ENCODE data around the gene TNRC6C.
"Not testable (repeated sequence)": the region's sequence is repeated elsewhere in the genome, so short reads cannot be mapped to it uniquely, and the experiment has no call there.

TNRC6C gene

DNA sequence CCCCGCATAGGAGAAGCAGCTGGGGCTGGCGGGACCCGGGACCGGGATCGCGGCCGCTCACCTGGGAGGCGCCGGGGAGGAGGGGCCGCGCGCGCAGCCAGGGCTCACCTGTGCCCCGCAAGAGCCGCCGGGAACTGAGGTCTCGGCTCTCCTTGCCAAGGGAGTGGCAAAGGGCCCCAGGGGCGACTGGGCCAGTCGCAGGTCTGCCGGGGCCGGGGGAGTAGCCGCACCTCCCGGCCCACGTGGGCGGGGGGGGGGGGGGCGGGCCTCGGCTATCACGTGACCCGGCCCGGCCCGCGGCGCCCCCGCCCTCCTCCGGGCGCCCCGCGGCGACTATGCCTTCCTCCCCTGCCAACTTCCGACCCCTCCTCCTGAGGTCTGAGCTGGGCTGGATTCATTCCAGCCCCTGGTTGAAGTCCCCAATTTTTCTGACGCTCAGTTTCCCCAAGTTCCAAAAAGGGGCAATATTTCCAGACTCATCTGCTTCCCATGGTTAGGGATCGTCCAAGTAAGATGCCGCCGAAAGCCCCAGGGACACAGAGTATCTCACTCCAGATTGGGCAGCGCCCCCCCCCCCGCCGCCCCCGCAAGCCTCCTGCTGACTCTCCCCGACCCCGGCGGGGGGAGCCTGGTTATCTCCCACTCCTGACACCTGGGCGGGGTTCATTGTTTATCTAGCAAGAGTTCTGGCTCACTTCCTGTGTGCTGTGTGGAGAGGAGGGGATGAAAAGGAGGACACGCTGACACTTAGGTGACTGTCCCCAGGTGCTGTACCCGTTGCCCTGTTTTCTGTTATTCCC is 170.2 kb downstream of the TNRC6C start, which contains the start of gene TMC6:
TSS of gene TMC6 (minus strand) at position 205 of the 800 bp plus-strand sequence. CDS start 1,923 bp downstream, outside the sequence.
- DNase-seq: peak; percentile 73

DNA sequence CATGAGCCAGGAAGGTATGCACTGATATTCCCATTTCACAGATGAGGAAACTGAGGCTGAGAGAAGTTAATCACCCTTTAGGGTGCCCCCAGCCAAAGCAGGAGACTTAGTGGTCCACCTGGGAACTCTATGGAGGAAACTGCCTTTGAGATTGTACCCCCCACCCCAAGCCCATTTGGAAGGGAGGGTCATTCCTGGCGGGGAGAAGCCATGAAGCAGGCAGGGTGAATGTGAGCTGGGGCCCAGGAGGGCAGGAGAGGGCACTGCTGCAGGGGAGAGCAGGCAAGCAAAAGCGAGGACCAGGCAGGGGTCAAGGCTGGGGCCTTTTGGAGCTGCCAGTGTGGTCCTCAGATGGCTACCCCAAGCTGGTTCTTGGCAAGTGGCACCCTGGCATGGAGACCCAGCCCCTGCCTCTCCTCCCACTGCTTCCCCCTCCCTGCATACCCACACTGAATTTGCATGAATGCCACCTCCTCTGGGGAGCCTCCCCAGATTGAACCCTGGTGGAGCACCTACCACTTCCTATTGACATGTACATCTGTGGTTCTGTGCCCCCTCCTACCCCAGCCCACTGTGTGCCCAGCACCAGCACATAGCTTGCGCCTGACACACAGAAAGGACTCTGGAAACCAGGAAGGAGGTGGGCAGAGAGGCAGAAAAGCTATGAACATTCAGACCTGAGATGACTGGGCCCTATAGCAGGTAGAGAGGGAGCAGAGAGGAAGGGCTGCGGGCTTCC is 171.0 kb downstream of the TNRC6C start:
- no peak for DNase-seq

DNA sequence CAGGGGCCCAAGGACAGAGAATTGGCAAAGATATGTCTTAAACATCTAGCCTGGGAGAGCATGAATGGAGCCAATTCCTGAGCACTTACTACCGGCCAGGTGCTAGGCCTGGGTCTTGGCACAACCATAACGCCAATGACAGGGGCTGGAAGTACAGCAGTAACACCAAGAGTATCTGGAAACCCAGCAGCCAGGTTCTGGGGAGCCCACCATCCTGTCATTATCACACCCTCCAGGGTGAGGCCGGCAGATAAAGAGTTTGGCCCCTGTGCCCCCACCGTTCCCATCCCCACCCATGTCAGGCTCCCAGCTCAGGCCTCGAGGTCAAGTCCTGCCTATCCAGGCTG is 171.6 kb downstream of the TNRC6C start:
- no peak for DNase-seq

DNA sequence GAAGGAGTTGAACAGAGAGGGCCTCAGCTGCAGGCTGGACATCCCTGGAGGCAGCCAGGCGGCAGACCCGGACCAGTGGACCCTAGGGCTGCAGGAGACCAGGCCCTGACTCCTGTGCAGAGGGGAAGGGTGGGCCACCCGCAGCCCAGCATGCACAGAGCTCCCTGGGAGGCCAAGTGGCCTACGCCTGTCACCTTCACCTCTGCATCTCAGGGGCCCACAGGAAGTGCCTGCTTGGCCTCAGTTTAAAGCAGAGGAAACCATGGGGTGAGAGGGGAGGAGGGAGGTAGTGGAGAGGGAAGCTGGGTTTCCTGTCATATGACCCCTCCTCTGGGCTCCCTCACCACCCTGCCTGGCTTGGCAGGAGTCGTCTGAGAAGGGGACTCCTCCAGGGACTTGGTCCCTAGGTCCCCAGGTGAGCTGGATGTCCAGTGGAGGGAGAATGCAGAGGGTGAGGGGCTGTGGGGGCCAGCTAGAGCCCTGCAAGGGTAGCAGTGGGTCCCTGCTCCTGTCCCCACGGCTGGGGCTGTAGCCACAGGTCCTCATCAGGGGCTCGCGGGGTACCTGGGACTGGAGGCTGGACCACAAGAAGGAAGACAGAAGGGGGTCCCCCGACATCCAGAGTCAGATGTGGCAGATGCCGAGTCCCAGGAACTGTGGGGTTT is 172.1 kb downstream of the TNRC6C start, which contains the start of gene TMC8:
TSS of gene TMC8 (plus strand) at position 335 of the 665 bp plus-strand sequence. CDS start 818 bp downstream, outside the sequence.
- DNase-seq: peak; percentile 70

DNA sequence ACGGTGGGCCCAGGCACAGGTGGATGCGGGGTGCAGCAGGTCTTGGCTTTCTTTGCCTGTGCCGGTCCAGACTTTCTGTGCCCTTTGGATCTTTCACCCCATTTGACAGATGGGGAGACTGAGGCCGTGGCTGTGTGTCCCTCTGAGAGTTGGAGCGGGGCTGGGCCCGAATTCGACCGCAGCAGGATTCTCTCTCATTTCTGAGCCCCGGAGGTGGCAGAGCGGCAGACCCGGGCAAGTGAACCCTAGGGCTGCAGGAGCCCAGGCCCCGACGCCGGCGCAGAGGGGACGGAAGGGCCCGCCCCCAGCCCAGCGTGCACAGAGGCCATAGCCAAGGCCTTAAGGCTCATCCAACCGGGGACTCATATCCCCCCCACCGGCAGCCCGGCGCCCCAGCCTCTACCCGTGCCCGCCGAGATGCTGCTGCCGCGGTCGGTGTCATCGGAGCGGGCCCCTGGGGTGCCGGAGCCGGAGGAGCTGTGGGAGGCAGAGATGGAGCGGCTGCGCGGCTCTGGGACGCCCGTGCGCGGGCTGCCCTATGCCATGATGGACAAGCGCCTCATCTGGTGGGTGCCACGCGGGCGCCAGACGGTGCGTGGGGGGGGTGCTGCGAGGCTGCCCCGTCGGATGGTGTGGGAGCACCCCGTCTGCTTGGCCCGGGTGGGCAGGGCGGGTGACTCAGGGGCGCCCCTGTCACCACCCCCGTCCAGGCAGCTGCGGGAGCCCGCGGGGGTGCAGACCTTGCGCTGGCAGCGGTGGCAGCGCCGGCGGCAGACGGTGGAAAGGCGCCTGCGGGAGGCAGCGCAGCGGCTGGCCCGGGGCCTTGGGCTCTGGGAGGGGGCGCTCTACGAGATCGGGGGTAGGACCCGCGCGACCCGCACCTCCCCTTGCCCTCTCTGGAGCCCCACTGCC is 172.9 kb downstream of the TNRC6C start:
- DNase-seq: peak; percentile 45

DNA sequence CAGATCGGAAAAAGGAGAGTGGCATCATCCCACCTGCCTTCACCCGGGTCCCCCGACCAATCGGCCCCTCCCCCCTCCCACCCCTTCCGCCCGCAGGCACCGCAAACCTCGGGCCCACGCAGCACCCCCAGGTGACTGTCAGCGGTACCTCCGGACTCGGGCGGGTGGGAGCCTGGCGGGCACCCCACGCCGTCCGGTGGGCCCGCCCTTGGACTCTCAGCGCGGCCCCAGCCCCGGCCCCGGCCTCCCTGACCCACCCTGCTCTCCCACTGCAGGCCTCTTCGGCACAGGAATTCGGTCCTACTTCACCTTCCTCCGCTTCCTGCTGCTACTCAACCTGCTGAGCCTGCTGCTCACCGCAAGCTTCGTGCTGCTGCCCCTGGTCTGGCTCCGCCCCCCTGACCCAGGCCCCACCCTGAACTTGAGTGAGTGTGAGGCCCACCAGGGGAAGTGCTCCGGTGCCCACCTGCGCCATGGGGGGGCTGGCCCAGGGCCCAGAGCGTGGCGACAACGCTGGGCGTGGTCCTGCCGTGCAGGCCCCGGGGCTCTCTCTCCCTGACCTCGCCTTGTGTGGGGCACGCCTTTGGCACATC is 173.7 kb downstream of the TNRC6C start:
- DNase-seq: no peak

DNA sequence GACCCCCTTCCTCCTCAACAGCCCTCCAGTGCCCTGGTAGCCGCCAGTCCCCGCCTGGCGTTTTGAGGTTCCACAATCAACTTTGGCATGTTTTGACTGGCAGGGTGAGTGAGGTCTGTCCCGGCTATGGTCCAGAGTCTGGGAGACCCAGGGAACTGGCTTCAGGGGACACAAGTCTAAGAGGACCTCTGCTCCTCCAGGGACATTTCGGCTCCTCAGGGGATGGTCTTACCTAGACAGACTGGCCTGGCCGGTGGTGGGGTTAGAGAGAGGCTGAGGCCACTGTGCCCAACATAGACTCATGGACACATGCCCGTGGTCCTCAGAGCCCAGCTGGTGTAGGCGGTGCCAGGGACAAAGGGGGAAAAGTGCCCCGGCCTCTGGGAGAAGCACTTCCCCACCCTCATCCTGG is 174.3 kb downstream of the TNRC6C start:
- no peak for DNase-seq

DNA sequence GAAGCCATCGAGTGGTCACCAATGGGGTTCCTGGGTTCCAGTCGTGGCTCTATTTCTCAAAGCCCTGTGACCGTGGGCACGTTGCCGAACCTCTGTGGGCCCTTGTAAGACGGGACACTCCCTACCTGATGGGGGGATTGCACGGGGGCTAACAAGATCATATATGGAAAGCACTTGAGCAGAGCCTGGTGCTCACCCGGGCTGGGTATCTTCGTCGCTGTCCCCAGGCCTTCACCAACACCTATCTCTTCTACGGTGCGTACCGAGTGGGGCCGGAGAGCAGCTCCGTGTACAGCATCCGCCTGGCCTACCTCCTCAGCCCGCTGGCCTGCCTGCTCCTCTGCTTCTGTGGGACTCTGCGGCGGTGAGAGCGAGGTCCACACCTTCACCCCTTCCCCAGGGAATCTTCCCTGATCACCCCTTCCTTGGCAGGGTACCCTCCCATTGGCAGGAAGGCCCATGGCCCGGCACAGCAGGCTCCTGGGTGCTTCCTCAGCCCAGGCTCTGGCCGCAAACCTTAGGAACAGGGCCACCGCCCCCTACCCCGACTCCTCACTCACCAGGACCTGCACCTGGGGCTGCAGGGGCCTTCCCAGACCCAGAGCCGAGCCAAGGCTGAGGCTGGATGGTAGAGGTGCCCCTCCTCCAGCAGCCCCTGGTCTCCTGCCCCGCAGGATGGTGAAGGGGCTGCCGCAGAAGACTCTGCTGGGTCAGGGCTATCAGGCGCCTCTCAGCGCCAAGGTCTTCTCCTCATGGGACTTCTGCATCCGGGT is 174.9 kb downstream of the TNRC6C start:
- DNase-seq: no peak

DNA sequence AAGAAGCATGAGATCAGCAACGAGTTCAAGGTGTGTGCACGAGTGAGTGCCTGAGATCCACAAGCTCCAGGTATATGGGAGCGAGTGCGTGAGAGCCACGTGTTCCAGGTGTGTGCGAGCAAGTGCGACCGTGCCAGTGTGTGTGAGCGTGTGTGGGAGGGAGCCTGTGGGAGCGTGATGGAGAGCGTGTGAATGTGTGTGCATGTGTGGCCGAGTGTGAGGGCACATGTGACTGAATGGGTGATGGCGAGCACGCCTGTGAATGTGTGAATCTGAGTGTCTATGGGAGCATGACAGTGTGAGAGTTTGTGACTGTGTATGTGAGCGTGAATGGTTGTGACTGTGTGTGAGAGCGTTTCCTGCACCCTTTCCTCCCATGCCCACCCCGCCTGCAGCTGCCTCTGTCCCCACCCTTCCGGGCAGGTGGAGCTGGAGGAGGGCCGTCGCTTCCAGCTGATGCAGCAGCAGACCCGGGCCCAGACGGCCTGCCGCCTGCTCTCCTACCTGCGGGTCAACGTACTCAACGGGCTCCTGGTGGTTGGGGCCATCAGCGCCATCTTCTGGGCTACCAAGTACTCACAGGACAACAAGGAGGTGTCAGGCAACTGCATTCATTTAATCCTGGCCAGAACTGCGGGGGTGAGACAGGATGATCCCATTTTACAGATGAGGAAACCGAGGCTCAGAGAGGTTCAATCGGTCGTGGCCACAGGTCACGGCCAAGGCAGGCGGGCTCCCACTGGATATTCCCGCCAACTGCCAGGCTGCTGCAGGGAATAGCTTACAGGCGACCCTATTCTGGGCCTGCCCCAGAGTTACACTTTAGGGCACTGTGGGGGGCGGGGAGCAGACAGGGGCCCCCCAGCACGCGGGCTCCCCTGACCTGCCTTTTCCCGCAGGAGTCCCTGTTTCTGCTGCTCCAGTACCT is 175.7 kb downstream of the TNRC6C start:
- peak; percentile 79 for DNase-seq

DNA sequence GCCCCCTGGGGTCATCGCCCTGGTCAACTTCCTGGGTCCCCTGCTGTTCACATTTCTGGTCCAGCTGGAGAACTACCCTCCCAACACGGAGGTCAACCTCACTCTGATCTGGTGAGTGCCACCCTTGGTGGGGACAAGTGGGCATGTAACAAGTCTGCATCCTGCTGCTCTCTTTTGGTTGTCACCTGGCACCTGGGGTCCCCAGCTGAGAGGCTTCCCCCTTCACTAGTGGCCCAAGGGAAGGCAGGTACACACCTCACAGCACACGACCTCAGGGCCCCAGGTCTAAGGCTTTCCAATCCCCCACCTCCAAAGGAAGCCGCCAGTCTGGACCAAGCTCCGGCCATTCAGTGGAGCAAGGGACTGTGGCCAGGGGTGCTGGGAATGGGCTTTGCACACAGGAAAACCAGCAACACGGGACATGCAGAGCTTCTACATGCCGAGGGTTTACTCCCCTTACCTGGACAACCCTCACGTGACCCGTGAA is 176.4 kb downstream of the TNRC6C start:
- no peak for DNase-seq

DNA sequence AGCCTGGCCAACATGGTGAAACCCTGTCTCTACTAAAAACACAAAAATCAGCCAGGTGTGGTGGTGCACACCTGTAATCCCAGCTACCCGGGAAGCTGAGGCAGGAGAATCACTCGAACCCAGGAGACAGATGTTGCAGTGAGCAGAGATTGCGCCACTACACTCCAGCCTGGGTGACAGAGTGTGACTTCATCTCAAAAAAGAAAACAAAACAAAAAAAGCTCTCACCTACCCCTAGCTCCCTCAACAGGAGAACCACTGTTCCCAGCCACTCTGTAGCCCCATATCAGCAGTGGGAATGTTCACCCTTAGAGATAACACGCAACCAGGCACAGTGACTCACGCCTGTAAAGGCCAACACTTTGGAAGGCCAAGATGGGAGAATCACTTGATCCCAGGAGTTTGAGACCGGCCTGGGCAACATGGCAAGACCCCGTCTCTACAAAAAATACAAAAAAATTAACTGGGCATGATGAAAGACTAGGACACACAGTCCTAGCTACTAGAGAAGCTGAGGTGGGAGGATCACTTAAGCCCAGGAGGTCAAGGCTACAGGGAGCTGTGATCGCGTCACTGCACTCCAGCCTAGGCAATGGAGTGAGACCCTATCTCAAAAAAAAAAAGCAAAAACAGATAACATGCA is 177.5 kb downstream of the TNRC6C start:
- DNase-seq: no peak

DNA sequence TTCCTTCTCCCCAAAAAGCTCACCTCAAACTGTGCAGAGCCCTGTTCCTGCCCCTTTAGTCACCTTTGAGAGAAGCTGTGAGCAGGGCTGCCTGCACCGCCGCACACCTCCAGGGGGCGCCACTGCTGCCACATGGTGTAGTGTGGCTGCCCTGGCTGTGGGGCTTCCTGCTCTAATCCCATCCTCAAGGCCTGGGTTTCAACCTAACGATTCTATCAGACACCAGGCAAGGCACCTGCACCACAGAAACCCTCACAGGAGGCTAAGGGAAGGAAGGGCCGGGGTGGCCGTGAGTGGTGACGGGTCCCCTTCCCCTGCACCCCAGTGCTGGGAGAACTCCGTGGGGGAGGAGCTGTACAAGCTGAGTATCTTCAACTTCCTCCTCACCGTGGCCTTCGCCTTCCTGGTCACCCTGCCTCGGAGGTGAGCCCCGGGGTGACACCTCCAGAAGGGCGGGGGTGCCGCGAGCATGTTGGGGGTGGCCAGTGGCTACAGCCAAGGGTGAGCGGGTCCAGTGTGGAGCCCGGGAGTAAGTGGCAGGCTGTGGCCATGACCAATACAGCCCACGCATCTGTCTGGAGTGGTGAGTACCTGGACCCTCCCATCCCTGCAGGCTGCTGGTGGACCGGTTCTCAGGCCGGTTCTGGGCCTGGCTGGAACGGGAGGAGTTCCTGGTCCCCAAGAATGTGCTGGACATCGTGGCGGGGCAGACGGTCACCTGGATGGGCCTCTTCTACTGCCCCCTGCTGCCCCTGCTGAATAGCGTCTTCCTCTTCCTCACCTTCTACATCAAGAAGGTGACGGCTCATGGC is 179.1 kb downstream of the TNRC6C start:
- DNase-seq: no peak

DNA sequence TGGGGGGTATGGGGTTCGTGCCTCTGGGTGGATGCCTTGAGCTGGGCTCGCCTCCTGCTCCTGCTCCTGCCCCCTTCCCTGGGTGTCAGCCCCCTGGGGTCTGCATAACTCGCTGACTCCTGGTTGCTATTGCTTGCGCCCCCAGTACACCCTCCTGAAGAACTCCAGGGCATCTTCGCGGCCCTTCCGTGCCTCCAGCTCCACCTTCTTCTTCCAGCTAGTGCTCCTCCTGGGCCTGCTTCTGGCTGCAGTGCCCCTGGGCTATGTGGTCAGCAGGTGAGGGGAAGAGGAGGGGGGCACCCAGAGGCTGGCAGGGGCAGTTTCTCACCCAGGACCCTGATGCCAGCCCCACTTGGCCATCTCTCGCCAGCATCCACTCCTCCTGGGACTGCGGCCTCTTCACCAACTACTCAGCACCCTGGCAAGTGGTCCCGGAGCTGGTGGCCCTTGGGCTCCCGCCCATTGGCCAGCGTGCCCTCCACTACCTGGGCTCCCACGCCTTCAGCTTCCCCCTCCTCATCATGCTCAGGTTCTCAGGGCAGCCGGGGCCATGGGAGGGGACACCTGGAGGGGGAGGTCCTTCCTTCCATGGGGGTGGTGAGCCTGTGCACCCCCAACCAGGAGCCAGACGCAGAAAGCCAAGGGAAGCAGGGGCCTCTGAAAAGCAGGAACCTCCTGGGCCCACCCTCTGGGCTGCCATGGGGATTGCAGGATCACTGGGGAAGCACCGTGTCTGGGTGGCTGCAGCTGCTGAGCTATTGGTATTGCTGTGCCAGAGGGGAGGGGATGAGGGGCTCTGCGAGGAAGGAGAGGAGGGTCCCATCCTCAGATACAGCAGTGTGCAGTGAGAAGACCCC is 179.9 kb downstream of the TNRC6C start:
- DNase-seq: no peak

DNA sequence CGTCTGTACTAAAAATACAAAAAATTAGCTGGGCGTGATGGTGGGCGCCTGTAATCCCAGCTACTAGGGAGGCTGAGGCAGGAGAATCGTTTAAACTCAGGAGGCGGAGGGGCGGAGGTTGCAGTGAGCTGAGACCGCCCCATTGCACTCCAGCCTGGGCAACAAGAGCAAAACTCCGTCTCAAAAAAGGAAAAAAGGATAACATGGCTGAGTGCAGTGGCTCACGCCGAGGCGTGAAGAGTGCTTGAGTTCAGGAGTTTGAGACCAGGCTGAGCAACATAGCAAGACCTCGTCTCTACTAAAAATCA is 181.3 kb downstream of the TNRC6C start:
- not testable (repeated sequence) for DNase-seq

DNA sequence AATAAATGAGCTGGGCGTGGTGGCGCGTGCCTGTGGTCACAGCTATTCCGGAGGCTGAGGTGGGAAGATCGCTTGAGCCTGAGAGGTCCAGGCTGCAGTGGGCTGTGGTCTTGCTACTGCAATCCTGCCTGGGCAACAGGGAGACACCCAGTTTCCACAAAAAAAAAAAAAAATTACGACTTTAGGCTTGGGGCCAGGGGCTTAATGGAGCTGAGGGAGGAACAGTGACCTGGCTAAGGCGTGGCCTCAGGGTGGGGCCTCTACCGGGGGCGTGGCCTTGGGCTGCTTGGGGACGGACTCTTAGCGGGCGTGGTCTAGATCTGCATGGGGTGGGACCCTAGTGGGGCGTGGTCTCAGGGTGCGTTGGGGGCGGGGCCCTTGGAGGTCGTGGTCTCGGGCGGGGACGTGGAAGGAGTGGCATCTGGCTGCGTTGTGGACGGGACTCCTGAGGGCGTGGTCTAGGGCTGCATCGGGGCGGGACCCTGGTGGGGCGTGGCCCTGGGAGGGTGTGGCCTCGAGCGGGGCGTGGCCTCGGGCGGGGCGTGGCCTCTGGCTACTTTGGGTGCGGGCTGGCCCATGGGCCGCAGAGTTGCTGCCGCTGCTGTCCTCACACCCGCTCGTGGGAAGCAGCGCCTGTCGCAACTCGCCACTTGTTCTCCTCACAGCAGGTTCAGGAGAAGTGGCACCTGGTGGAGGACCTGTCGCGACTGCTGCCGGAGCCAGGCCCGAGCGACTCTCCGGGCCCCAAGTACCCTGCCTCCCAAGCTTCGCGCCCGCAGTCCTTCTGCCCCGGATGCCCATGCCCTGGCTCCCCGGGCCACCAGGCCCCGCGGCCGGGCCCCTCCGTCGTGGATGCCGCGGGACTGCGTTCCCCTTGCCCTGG is 181.9 kb downstream of the TNRC6C start:
- DNase-seq: peak; percentile 87

DNA sequence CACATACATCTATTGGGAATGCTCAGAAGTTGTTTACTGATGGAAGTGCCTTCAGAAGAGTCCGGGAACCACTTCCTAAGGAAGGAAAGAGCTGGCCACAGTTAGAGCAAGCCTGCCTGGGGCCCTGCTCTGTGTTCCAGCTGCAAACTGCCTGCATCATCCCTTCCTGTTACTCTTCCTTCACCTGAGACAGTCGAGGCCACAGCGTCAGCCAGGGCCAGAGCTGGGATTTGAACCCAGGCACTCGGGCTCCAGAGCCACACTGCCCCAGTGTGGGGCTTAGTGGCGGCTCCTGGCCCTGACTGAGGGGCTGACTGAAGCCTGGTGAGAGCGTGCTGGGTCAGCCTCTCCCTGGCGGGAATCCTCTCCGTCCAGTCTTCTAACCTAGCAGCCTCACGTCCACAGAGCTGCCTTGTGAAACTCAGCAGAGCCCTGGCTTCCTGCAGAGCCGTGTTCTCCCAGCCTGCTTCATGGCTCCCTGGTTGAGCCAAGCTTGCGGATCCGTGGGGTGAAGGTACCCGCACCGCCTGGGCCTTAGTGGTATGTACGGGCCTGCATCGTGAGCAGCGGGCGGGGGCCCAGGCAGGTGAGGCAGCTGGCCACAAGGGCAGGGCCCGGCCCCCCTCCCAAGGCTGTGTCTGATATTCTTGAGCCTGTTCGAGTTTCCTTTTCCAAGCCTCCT is 183.1 kb downstream of the TNRC6C start:
- no peak for DNase-seq
